HK-2 (cell line): Measurements from ENCODE around the gene TSPEAR.

ENCODE experiments used
- DNase-seq: peaks from one replicate; pipeline ENCODE4 v3.0.0-alpha.2; 2018; ENCODE audit not compliant: unreplicated experiment

TSPEAR gene

GRCh38 chr21:44548922-44549321, 162.4 kb downstream of the TSPEAR start:
- no peak for DNase-seq

GRCh38 chr21:44548381-44548780, 163.0 kb downstream of the TSPEAR start:
- DNase-seq = no peak

- DNase-seq = no peak
Observed at GRCh38 chr21:44547656-44548331, 163.6 kb downstream of the TSPEAR start.

GRCh38 chr21:44544566-44544965, 166.8 kb downstream of the TSPEAR start:
- DNase-seq = no peak

- no peak for DNase-seq
Observed at GRCh38 chr21:44542716-44543115, 168.7 kb downstream of the TSPEAR start.

- no peak for DNase-seq
Observed at GRCh38 chr21:44540741-44541288, 170.6 kb downstream of the TSPEAR start.

- DNase-seq = no peak
Observed at GRCh38 chr21:44539991-44540666, 171.2 kb downstream of the TSPEAR start, which contains the start of gene KRTAP10-1. KRTAP10-1 (minus strand) TSS chr21:44540195; CDS start chr21:44540150, 45 bp downstream.

- DNase-seq = no peak
Observed at GRCh38 chr21:44539046-44539445, 172.3 kb downstream of the TSPEAR start.

- no peak for DNase-seq
Observed at GRCh38 chr21:44537930-44538911, 173.2 kb downstream of the TSPEAR start.

- no peak for DNase-seq
Observed at GRCh38 chr21:44535963-44536362, 175.4 kb downstream of the TSPEAR start.

- DNase-seq = no peak
Observed at GRCh38 chr21:44534688-44535087, 176.7 kb downstream of the TSPEAR start.

- DNase-seq = no peak
Observed at GRCh38 chr21:44533891-44534627, 177.3 kb downstream of the TSPEAR start.

GRCh38 chr21:44533121-44533890, 178.1 kb downstream of the TSPEAR start:
- DNase-seq = no peak

GRCh38 chr21:44532712-44533111, 178.7 kb downstream of the TSPEAR start:
- no peak for DNase-seq

GRCh38 chr21:44531606-44532564, 179.5 kb downstream of the TSPEAR start:
- no peak for DNase-seq

GRCh38 chr21:44530903-44531605, 180.3 kb downstream of the TSPEAR start:
- no peak for DNase-seq

- no peak for DNase-seq
Observed at GRCh38 chr21:44530221-44530902, 181.0 kb downstream of the TSPEAR start.

GRCh38 chr21:44529503-44530125, 181.8 kb downstream of the TSPEAR start:
- no peak for DNase-seq
